ENCODE data around the gene VSTM2L.
"Not testable (repeated sequence)": the region's sequence is repeated elsewhere in the genome, so short reads cannot be mapped to it uniquely, and the experiment has no call there.

Gene VSTM2L

GRCh38 chr20:37902504-37903313 lies at the start of gene VSTM2L:
TSS of gene VSTM2L (plus strand) at chr20:37903127. CDS start at chr20:37903351, 224 bp downstream.
- DNase-seq, result peak; percentile 36

- DNase-seq, result no peak
Measured at GRCh38 chr20:37853823-37854375, 49.0 kb upstream of the VSTM2L start.

GRCh38 chr20:37856034-37856433 lies 46.9 kb upstream of the VSTM2L start:
- not testable (repeated sequence) for DNase-seq

GRCh38 chr20:37856932-37857660 lies 45.8 kb upstream of the VSTM2L start:
- peak; percentile 80 for DNase-seq

GRCh38 chr20:37859406-37860171 lies 43.3 kb upstream of the VSTM2L start:
- DNase-seq, result no peak

- no peak for DNase-seq
Measured at GRCh38 chr20:37863289-37863688, 39.6 kb upstream of the VSTM2L start.

GRCh38 chr20:37864298-37864697 lies 38.6 kb upstream of the VSTM2L start:
- no peak for DNase-seq

GRCh38 chr20:37866051-37866450 lies 36.9 kb upstream of the VSTM2L start:
- peak; percentile 39 for DNase-seq

GRCh38 chr20:37867289-37868195 lies 35.4 kb upstream of the VSTM2L start:
- no peak for DNase-seq

GRCh38 chr20:37868851-37869333 lies 34.0 kb upstream of the VSTM2L start:
- peak; percentile 45 for DNase-seq

GRCh38 chr20:37869334-37869861 lies 33.5 kb upstream of the VSTM2L start:
- DNase-seq, result no peak

- DNase-seq, result no peak
Measured at GRCh38 chr20:37870294-37870693, 32.6 kb upstream of the VSTM2L start.

- DNase-seq, result no peak
Measured at GRCh38 chr20:37871751-37872150, 31.2 kb upstream of the VSTM2L start.

- DNase-seq, result no peak
Measured at GRCh38 chr20:37872161-37872560, 30.8 kb upstream of the VSTM2L start.

GRCh38 chr20:37873884-37874283 lies 29.0 kb upstream of the VSTM2L start:
- DNase-seq, result no peak

GRCh38 chr20:37875460-37876175 lies 27.3 kb upstream of the VSTM2L start:
- DNase-seq, result no peak

- DNase-seq, result no peak
Measured at GRCh38 chr20:37876863-37877262, 26.1 kb upstream of the VSTM2L start.

- peak; percentile 85 for DNase-seq
Measured at GRCh38 chr20:37877832-37878772, 24.8 kb upstream of the VSTM2L start.

GRCh38 chr20:37878835-37879599 lies 23.9 kb upstream of the VSTM2L start:
- DNase-seq, result peak; percentile 43

Measured in NCI-H82 (cell line).